Activated effector memory CD4-positive, alpha-beta T cell treated with Interleukin-2 at 50 U/mL for 16 hours (primary cell): ENCODE measurements around the gene MLLT6.
A peak's percentile ranks its signal among the peaks of the same experiment; 100 is the strongest.
"Not testable (repeated sequence)": the region's sequence is repeated elsewhere in the genome, so short reads cannot be mapped to it uniquely, and the experiment has no call there.

Experiments used
- DNase-seq: peaks from one replicate; pipeline ENCODE4 v3.0.0-alpha.2; 2020

The MLLT6 gene

DNA sequence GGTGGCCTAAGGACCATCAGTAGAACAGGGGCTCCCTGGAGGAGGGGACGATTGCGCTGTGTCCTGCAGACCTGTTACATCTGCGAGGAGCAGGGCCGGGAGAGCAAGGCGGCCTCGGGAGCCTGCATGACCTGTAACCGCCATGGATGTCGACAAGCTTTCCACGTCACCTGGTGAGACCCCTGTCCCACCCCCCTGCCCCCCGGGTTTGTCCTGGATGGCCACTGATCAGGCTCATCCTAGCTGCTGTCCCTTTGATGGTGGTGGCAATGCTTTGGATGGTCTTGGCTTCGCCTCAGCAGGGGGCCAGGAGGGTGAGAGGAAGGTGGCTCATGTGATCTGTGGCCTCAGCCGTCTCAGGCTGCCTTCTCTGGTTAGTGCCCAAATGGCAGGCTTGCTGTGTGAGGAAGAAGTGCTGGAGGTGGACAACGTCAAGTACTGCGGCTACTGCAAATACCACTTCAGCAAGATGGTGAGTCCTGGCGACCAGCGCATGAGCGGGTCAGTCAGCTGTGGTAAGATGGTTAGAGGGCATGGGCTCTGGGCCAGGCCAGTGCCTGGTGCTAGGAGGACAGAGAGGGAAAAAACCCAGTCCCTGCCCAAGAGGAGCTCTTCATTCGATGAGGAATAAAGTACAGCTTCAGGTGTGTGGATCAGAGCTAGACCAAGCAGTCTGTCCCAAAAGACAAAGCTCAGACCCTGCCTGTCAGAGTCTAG is 4.2 kb downstream of the MLLT6 start:
- no peak for DNase-seq

DNA sequence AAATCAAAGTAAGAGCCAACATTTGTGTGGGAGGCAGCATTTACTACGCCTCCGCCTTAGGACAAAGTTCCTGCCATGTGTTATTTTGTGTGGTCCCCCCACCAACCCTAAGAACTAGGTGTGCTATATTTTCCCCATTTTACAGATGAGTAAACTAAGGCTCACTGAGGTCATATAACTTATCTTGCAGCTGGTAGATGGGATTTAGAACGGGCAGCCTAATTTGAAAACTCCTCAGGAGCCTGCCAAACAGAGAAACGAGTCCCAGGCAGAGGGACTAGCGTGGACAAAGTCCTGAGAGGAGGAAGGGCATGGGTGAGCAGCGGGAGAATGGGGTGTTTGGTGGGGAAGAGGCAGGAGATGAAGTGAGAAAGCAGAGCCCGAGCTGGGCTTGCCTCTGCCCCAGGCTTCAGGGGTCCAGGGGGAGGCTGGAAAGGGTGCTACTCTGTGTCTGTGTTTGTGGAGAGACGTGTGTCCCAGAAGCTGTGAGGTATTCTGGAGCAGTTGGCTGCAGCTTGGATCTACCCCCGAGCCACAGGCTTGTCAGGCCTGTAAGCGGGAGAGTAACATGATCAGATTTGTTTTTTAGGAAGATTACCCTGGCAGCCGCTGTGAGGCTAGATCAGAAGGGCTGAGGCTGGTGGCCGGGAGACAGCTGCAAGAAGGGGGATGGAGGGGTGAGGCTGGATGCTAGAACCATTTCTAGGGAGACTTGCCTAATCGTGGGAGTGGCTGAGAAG is 5.0 kb downstream of the MLLT6 start:
- DNase-seq, result no peak

GRCh38 chr17:38710604-38710962 is 5.5 kb downstream of the MLLT6 start:
- DNase-seq, result no peak

GRCh38 chr17:38710985-38711384 is 5.9 kb downstream of the MLLT6 start:
- no peak for DNase-seq

DNA sequence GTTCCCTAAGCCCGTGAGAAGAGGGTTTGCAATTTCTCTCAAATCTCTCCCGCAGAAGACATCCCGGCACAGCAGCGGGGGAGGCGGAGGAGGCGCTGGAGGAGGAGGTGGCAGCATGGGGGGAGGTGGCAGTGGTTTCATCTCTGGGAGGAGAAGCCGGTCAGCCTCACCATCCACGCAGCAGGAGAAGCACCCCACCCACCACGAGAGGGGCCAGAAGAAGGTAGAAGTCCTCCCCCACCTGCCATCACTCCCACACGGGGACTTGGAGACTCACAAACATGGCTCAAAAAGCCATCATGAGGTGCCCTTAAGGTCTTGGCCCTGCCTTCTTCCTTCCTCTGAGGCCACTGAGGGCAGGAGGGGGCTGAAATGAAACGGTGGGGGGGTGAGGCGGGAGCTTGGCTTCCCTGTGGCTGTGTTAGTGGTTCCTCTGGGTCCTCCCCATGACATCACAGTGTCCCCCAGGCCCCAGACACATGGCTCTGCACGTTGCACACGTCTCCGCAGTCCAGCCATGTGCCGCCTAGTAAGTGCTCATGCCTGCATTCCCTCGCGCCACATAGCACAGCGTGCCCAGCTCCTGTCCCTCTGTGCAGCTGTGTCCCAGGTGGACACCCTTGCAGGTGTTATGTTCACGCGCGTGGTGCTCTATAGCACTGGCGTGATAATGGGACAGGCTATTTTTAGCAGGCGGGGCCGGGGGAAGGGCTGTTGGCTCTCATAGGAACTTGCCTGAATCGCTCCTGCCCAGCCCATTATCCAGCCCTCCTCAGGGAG is 6.9 kb downstream of the MLLT6 start:
- no peak for DNase-seq

DNA sequence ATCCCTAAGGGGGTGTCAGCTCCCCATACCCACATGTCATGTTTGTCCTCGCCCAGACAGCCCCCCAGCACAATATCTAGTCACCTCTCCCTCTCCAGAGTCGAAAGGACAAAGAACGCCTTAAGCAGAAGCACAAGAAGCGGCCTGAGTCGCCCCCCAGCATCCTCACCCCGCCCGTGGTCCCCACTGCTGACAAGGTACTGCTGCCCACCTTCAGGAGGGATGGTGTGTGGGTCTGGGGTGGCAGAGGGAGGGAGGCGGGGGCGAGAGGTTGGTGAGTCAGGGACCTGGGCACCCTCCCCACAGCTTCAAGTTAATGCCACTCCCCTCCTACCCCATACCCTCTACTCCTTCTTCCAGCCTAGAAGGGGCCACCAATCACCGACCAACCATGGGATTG is 7.5 kb downstream of the MLLT6 start:
- no peak for DNase-seq

- DNase-seq, result no peak
Measured at GRCh38 chr17:38713456-38714075, 8.5 kb downstream of the MLLT6 start.

- DNase-seq, result no peak
Measured at GRCh38 chr17:38715216-38715943, 10.3 kb downstream of the MLLT6 start.

- DNase-seq, result no peak
Measured at GRCh38 chr17:38716368-38717005, 11.4 kb downstream of the MLLT6 start.

GRCh38 chr17:38717139-38717745 is 12.2 kb downstream of the MLLT6 start:
- no peak for DNase-seq

DNA sequence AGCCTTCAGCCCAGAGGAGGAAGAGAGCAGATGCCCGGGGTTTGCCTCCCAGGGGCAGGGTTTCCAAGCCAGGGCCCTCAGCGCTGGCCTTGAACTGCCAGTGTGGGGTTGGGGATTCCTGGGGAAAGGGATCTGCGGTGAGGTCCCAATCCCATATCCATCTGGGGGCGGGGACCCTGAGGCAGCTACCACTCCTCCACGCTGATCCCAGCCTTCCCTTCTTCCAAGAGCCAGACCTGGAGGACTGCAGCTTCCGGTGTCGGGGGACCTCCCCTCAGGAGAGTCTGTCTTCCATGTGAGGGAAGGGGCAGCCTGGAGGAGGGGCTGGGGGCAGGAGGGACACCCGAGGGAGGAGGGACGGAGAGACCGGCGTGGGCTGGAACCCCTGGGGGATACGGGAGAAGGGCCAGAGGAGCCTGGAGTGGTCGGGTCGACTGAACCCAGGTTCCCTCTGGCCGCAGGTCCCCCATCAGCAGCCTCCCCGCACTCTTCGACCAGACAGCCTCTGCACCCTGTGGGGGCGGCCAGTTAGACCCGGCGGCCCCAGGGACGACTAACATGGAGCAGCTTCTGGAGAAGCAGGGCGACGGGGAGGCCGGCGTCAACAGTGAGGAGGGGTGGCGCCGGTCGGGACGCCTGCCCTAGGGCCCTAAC is 14.3 kb downstream of the MLLT6 start:
- DNase-seq, result no peak

- DNase-seq, result no peak
Measured at GRCh38 chr17:38719943-38720641, 15.0 kb downstream of the MLLT6 start.

DNA sequence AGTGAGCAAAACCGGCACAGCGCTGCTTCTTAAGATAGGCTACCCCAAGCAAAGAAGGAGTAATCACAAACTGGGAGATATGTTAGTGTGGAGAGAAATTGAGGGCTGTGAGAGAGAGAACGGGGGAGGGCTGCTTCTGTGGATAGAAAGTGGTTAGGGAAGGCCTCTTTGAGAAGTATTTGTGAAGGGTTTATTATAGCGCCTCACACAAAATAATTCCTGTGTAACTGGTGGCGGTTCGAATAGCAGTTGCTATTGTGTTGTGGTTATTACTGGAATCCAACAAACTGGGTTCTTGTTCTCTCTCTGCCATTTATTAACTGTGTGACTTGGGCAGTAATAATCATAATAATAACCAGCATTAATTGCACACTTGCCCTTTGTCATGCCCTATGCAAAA is 15.9 kb downstream of the MLLT6 start:
- DNase-seq, result no peak

GRCh38 chr17:38721802-38722201 is 16.7 kb downstream of the MLLT6 start:
- DNase-seq, result no peak

DNA sequence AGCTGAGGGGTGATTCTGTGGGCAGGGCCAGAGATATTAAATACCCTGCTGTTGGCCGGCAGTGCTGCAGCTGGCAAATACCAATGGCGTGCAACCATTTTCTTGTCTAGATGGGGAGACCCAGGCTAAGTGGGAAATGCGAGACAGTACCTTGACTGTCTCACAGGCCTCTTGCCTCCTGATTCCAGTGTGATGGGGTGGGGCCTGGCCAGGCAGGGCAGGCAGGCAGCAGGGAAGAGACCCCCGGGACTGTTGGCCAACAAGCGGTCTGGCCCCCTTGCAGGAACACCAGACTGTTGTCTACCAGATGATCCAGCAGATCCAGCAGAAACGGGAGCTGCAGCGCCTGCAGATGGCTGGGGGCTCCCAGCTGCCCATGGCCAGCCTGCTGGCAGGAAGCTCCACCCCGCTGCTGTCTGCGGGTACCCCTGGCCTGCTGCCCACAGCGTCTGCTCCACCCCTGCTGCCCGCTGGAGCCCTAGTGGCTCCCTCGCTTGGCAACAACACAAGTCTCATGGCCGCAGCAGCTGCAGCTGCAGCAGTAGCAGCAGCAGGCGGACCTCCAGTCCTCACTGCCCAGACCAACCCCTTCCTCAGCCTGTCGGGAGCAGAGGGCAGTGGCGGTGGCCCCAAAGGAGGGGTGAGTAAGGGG is 19.4 kb downstream of the MLLT6 start:
- no peak for DNase-seq

GRCh38 chr17:38725066-38725465 is 20.0 kb downstream of the MLLT6 start:
- DNase-seq, result no peak

DNA sequence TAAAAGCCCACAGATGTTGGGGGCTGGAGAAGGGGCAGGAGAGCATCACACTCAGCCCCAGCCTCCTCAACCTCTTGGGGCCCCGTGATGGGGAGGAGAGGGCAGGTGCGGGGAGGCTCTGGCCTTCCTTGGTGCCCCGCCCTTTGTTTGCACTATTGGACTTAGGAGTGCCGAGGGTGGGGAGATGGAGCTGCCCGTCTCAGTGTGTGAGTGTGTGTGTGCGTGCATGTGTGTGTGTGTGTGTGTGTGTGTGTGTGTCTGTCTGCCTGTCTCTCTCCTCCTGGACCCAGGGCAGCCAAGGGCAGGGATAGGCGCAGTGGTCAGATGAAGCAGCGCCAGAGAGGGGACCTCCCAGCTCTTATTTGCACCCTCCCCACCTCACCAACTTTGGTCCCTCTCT is 21.1 kb downstream of the MLLT6 start:
- not testable (repeated sequence) for DNase-seq

DNA sequence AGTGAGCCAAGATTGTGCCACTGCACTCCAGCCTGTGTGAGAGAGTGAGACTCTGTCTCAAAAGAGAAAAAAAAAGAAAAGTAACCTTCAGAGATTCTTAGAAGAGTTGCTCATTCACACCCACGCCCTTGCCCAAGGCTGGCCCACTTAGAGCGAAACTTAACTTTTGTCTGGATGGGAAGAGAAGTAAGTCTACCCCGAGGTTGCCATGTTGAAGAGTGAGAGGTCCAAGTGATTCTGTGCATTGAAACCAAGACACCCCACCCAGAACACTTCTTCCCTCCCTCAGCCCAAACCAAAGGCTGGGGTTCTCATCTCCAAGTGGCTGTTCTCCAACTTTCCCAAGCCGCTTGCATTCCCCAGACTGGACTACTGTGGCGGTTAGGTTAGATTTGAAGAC is 22.7 kb downstream of the MLLT6 start:
- DNase-seq, result peak; percentile 51

- DNase-seq, result peak; percentile 69
Measured at GRCh38 chr17:38728290-38728831, 23.3 kb downstream of the MLLT6 start.
